GM18868 (cell line): ENCODE data around the gene LRATD1.

ENCODE experiments used
- ATAC-seq: cut with Tn5 transposase; IDR thresholded peaks from one replicate; pipeline ENCODE4 v1.9.1; 2021; ENCODE audit warnings: mild to moderate bottlenecking, moderate library complexity; ENCODE audit not compliant: unreplicated experiment

LRATD1 gene

GRCh38 chr2:14633061-14633460 is 544 bp downstream of the LRATD1 start:
- no peak for ATAC-seq

- no peak for ATAC-seq
These were observed 1.1 kb downstream of the LRATD1 start for GRCh38 chr2:14633461-14634181.

DNA sequence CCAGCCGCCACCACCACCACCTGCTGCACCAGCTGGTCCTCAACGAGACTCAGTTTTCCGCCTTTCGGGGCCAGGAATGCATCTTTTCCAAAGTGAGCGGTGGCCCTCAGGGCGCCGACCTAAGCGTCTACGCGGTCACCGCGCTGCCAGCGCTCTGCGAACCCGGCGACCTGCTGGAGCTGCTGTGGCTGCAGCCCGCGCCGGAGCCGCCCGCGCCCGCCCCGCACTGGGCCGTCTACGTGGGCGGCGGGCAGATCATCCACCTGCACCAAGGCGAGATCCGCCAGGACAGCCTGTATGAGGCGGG is 1.6 kb downstream of the LRATD1 start:
- no peak for ATAC-seq

GRCh38 chr2:14634489-14635390 is 2.2 kb downstream of the LRATD1 start:
- no peak for ATAC-seq

DNA sequence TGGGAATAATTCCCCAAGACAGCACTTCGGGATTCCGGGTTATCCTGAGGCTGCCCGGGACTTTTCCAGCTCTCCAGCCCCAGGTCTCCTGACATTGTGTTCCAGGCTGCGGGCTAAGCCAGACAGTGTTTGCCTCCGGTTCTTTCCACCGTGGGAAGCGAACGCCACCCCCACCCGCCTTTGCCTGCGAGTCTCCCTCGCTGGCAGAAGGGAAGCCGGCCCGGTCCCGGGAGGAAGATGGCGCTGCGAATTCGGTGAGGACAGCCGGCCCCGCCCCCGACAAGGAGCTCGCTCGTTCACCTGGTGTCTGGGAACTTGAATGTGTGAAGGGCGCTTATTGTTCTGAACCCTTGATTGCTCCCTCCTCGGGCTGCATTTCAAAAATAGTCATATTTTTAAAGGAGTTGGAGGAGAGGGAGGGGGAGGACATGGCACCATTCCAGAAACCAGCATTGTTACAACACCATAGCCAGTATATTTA is 2.9 kb downstream of the LRATD1 start:
- no peak for ATAC-seq

GRCh38 chr2:14638488-14638887 is 6.0 kb downstream of the LRATD1 start:
- no peak for ATAC-seq

GRCh38 chr2:14641116-14641515 is 8.6 kb downstream of the LRATD1 start:
- ATAC-seq = no peak

- ATAC-seq = no peak
These were observed 10.0 kb downstream of the LRATD1 start for GRCh38 chr2:14642499-14642898.

- no peak for ATAC-seq
These were observed 15.2 kb downstream of the LRATD1 start for GRCh38 chr2:14647714-14648113.

GRCh38 chr2:14650066-14650465 is 17.5 kb downstream of the LRATD1 start:
- ATAC-seq = no peak

GRCh38 chr2:14654835-14655282 is 22.3 kb downstream of the LRATD1 start:
- ATAC-seq = peak; percentile 91

DNA sequence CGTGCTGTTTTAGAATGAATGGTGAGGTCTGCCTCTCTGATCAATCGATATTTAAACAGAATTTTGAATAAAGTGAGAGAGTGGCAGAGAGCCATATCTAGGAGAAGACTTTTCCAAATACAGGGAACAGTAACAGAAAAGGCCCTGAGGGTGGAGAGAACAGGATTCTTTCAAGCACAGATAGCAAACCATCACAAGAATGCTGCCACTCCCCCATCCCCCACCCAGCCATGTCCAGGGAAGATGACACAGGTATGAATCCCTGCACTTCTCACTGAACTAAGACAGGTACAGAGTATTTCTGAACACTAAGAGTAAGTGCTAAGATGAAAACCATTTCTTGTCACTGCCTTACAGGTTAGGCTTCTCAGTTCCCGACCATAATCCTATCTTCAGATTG is 23.6 kb downstream of the LRATD1 start:
- ATAC-seq = no peak

DNA sequence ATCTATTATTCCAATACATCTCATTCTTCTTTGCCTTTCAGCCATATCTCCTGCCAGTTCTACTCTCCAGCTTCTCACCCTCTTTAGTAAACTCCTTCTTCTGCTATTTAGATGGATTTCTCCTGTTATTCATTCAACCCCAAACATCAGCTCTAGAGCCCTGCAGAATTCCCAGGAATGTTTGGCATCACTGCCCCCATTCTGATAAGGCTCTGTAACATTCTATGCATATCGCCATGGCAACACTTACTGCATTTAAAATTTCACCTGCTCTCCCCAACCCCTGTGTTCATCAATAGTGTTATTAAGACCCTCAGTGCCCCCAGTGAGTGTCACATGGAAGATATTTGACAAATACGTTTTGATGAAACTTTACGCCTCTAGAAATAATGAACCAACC is 28.6 kb downstream of the LRATD1 start:
- ATAC-seq = no peak

DNA sequence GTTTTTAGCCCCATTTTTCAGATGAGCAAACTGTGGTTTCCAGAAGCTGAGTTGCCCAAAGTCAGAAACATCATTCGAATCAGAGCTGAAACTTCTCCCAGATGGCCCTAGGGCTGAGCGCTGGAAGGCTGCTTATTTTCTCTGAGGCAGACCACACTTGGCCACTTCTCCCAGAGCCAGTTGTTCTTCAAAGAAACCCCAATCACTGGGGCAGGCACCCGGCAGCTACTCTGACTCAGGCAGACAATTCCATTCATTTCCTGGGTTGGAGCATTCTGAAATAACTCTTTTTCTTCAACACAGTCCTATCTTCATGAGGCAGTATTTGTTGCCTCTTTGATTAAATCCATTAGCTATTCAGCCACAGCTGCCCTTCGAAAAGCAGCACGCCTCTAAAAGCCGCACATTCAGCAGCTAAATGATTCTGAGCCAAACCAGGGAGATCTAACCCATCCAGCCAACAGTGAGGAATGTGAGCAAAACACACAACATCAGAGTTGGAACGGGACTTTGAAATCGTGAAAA is 40.9 kb downstream of the LRATD1 start:
- ATAC-seq = no peak

- no peak for ATAC-seq
These were observed 43.0 kb downstream of the LRATD1 start for GRCh38 chr2:14675489-14675888.

GRCh38 chr2:14676371-14676770 is 43.9 kb downstream of the LRATD1 start:
- ATAC-seq = no peak

DNA sequence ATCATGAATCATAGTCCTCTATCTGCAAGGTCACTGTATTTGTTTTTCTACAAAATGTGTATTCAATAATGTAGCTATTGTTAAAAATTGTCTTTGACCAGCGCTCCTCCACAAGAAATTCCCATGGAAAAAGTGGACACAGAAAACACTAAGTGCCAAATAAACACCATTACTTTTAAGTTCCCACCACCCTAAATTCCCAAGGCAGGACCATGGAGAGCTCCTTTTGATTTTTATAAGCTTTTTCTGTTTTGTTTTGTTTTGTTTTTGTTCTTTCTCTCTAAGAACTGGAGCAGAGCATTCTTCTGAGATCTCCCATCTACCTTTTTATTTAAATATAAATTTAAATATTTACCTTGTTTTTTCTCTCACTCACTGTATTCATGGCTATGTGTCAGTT is 44.5 kb downstream of the LRATD1 start:
- no peak for ATAC-seq

DNA sequence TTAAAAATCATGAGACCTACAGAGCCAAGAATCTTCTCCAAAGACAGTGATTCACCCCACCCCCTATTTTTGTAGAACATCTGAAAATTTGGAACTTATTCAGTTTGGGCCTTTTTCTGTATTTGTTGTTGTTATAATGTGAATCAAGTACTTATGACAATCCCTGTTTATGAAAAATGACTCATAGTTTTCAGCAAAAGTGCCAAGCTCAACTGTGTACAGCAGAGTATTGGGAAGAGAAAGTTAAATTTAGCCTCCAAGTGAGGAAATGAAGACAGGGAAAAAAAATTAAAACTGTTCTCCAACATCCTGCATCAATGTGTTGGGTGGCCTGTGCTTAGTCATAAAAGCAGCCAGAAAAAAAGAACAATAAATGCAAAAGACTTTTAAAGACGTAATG is 46.2 kb downstream of the LRATD1 start:
- ATAC-seq = no peak

DNA sequence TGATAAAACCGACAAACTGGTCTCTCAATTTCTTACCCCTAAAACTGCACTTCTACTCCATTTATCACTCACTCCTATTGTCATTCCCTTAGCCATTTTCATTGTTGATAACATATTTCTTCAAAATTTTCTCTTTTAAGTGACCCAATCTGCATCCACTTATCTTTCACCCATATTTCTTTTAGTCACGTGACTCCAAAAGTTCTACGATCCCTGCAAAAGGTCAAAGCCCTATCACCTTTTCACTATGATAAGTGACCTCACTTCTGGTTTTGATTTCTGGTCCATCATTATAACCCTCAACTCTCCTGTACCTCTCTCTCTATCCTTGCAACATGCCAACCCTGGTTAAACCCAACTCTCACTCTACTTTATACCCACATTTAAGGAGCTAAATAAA is 49.1 kb downstream of the LRATD1 start:
- no peak for ATAC-seq
